Tibial artery (tissue), 4 donors: Measurements from ENCODE around the gene LGR6.

Source experiments
- DNase-seq, 2 donors: peaks; one replicate each; pipeline ENCODE4 v3.0.0-alpha.2; 2019
- H3K27ac ChIP-seq, 2 donors: fragments of 200-600 bp; sonication (generic) in 1 of 2; 1 replicate in 1 of 2; 2 replicates in 1 of 2; pipeline ENCODE4 v1.5.1; 2018 to 2019; ENCODE audit warnings: mild to moderate bottlenecking in 1 of 2
- H3K27me3 ChIP-seq, 2 donors: fragments of 200-600 bp; sonication (generic) in 1 of 2; one replicate each; pipeline versions ENCODE4 v1.5.1 to v1.6.0; 2016 to 2019
- H3K36me3 ChIP-seq, 3 donors: fragments of 200-600 bp; sonication (generic) in 2 of 3; one replicate each; pipeline ENCODE4 v1.5.1; 2016 to 2019; ENCODE audit warnings: mild to moderate bottlenecking in 2 of 3
- H3K4me1 ChIP-seq, 4 donors: fragments of 200-600 bp; sonication (generic) in 2 of 4; 1 replicate in 3 of 4; 2 replicates in 1 of 4; pipeline ENCODE4 v1.5.1; 2016 to 2019
- H3K4me3 ChIP-seq, 2 donors: fragments of 200-600 bp; sonication (generic) in 1 of 2; 1 replicate in 1 of 2; 2 replicates in 1 of 2; pipeline ENCODE4 v1.5.1; 2018 to 2019; ENCODE audit warnings: mild to moderate bottlenecking in 2 of 2
- H3K9me3 ChIP-seq, 3 donors: fragments of 200-600 bp; sonication (generic) in 1 of 3; one replicate each; pipeline ENCODE4 v1.5.1; 2016 to 2019
- CTCF ChIP-seq, 2 experiments: fragments of 200-600 bp in 1 of 2; fragments of 450-650 bp in 1 of 2; IDR thresholded peaks; one replicate each; pipeline ENCODE4 v1.5.1; 2017 to 2019; ENCODE audit warnings: antibody characterized with exemption in 2 of 2, mild to moderate bottlenecking in 1 of 2, moderate library complexity in 1 of 2
- intact Hi-C: fragments of 100-400 bp; cut with DNase I; formaldehyde crosslinking; loops from one replicate; pipeline ENCODE4 v1.15.0; 2023; ENCODE audit warnings: low total_unique reads

The LGR6 gene

GRCh38 chr1:202288177-202288576, 94.6 kb downstream of the LGR6 start:
- H3K4me3 ChIP-seq: no peak overlapping the region
- H3K36me3 ChIP-seq: no peaks in the 10 kb centered on the region
- TF ChIP-seq CTCF (IDR thresholded peaks at IDR 0.05): no peak
- no peak overlapping the region for H3K27ac ChIP-seq
- H3K9me3 ChIP-seq: no peaks in the 10 kb centered on the region
- intact Hi-C loops: no loop called here
- no peaks in the 10 kb centered on the region for H3K27me3 ChIP-seq
- no peak for DNase-seq
- H3K4me1 ChIP-seq: peaks cover 0 to 62% (median 38%) of the 10 kb centered on the region in 4 donors

- no peak overlapping the region for H3K27ac ChIP-seq
- intact Hi-C loops: no loop called here
- TF ChIP-seq CTCF (IDR thresholded peaks at IDR 0.05): no peak
- H3K4me1 ChIP-seq: peaks cover 0 to 62% (median 30%) of the 10 kb centered on the region in 4 donors
- H3K27me3 ChIP-seq: no peaks in the 10 kb centered on the region
- H3K36me3 ChIP-seq: no peaks in the 10 kb centered on the region
- no peak for DNase-seq
- H3K9me3 ChIP-seq: no peaks in the 10 kb centered on the region
- no peak overlapping the region for H3K4me3 ChIP-seq
These were observed 95.4 kb downstream of the LGR6 start for GRCh38 chr1:202289009-202289408.

GRCh38 chr1:202291001-202291400, 97.4 kb downstream of the LGR6 start:
- Histone ChIP-seq H3K4me3 (no peak overlapping the region), H3K27me3 (no peaks in the 10 kb centered on the region), H3K36me3 (no peaks in the 10 kb centered on the region), H3K27ac (no peak overlapping the region), H3K4me1 (peaks cover 0 to 46% (median 20%) of the 10 kb centered on the region in 4 donors), H3K9me3 (no peaks in the 10 kb centered on the region)
- intact Hi-C loops: no loop called here
- no peak for TF ChIP-seq CTCF (IDR thresholded peaks at IDR 0.05)
- DNase-seq: no peak

GRCh38 chr1:202291961-202292712, 98.5 kb downstream of the LGR6 start:
- Histone ChIP-seq H3K4me1 (peaks cover 0 to 34% (median 10%) of the 10 kb centered on the region in 4 donors), H3K9me3 (no peaks in the 10 kb centered on the region), H3K4me3 (no peak overlapping the region), H3K27ac (no peak overlapping the region), H3K27me3 (no peaks in the 10 kb centered on the region), H3K36me3 (no peaks in the 10 kb centered on the region)
- no peak for DNase-seq
- TF ChIP-seq CTCF (IDR thresholded peaks at IDR 0.05): no peak
- intact Hi-C loops: no loop called here

- Histone ChIP-seq H3K36me3 (no peaks in the 10 kb centered on the region), H3K27me3 (no peaks in the 10 kb centered on the region), H3K4me3 (no peak overlapping the region), H3K27ac (no peak overlapping the region), H3K4me1 (peaks cover 0 to 29% (median 9%) of the 10 kb centered on the region in 4 donors), H3K9me3 (no peaks in the 10 kb centered on the region)
- DNase-seq: no peak
- TF ChIP-seq CTCF (IDR thresholded peaks at IDR 0.05): no peak
- intact Hi-C loops: no loop called here
These were observed 99.2 kb downstream of the LGR6 start for GRCh38 chr1:202292773-202293172.
